ENCODE data around the gene DUSP18. TPM values are rescaled to one million over a fixed set of nuclear protein-coding genes. Genes with fewer than 3 reads are reported as not detected.

Gene DUSP18
- total and polyA plus RNA-seq, 2 experiments from 2014 or later = 7.7 to 7.9 TPM

DNA sequence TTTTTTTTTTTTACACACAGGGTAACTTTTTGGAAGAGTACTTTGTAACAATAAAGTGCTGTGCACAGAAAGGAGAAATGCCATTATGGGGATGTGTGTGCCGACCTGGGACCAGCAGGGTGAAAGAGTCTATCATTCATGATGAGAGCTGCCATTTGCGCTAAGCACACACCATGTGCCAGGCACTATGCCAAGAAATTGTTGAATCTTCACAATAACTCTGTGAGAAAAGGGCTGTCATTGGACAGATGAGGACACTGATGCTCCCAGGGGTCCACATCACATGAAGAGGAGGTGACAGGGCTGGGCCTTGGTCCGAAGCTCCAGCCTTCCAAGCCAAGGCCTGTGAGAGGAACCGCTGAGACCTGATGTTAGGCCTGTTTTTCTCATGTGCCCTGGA, 5.6 kb downstream of the DUSP18 start:
- no peaks in the 10 kb centered on the region for H3K36me3 ChIP-seq (replicated peaks; ENCODE audit: insufficient read depth, low read depth)
- no peaks in the 10 kb centered on the region for H3K4me1 ChIP-seq (ENCODE audit: insufficient read depth)
- no peaks in the 10 kb centered on the region for H4K20me1 ChIP-seq (ENCODE audit: insufficient read depth, poor library complexity, severe bottlenecking)
- H3K27me3 ChIP-seq = no peaks in the 10 kb centered on the region
- no peak for DNase-seq (ENCODE audit: low spot score)
- TF ChIP-seq EZH2 (IDR thresholded peaks at IDR 0.05; ENCODE audit: borderline replicate concordance) = no peak
- no peak overlapping the region for H3K4me2 ChIP-seq
- no peak overlapping the region for H3K4me3 ChIP-seq
- H3K27ac ChIP-seq = no peak overlapping the region
- H2AFZ ChIP-seq = no peak overlapping the region
- H3K9me3 ChIP-seq (ENCODE audit: low read depth) = no peaks in the 10 kb centered on the region
- WGBS (ENCODE audit: low lambda C conversion rate, missing lambda C conversion rate) = 98% methylated on average over 4 of the region's 4 CpGs
- no peaks in the 10 kb centered on the region for H3K9me2 ChIP-seq (replicated peaks; ENCODE audit: insufficient read depth)
- no peaks in the 10 kb centered on the region for H3K79me2 ChIP-seq

DNA sequence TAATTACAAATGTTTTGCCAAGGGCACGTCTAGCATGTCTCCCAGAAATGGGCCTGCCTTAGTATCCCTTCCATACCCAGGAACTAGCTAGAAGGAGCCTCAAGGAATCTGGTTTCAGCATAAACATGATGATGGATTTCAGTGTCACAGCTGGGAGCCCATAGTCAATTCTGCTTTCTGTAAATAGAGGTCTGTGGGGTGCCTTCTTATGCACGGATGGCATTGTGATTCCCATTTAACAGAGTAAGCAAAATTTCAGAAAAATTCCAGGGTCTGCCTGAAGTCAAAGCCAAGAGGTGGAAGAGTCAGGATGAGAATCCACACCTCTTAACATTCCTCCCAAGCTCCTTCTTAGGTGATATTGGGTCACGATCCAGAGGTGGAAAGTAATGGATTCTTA, 12.1 kb downstream of the DUSP18 start:
- H3K4me1 ChIP-seq (ENCODE audit: insufficient read depth) = peaks cover 5% of the 10 kb centered on the region
- 66% methylated on average over 3 of the region's 3 CpGs for WGBS (ENCODE audit: low lambda C conversion rate, missing lambda C conversion rate)
- no peaks in the 10 kb centered on the region for H3K36me3 ChIP-seq (replicated peaks; ENCODE audit: insufficient read depth, low read depth)

DNA sequence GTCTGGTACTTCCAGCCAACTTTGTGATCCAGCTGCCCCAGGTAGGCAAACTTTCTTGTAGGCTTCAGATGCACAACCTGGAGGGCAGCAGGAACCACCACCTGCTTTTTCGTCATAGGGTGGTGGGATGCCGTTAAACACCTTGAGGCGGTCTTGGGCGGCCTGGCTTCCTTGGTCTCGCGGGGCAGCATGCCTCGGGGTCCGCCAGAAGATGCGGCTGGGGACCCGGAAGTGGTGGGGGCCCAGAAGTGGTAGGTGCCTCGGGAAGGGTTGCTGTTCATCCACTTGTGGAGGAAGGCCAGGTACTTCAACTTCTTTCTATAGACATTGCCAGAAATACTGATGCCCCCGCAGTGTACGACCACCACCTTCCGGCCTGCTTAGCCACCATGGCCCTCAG, 13.3 kb downstream of the DUSP18 start:
- peaks cover 5% of the 10 kb centered on the region for H3K4me1 ChIP-seq (ENCODE audit: insufficient read depth)
- no peak overlapping the region for H3K4me3 ChIP-seq
- DNase-seq (ENCODE audit: low spot score) = no peak
- H2AFZ ChIP-seq = no peak overlapping the region
- H3K9me2 ChIP-seq (replicated peaks; ENCODE audit: insufficient read depth) = no peaks in the 10 kb centered on the region
- H3K27me3 ChIP-seq = no peaks in the 10 kb centered on the region
- no peaks in the 10 kb centered on the region for H3K79me2 ChIP-seq
- TF ChIP-seq EZH2phosphoT487 (IDR thresholded peaks at IDR 0.05; ENCODE audit: low read depth, severe bottlenecking, unreplicated experiment) (no peak), EZH2 (IDR thresholded peaks at IDR 0.05; ENCODE audit: borderline replicate concordance) (no peak)
- TF ChIP-seq, protein P1, sequence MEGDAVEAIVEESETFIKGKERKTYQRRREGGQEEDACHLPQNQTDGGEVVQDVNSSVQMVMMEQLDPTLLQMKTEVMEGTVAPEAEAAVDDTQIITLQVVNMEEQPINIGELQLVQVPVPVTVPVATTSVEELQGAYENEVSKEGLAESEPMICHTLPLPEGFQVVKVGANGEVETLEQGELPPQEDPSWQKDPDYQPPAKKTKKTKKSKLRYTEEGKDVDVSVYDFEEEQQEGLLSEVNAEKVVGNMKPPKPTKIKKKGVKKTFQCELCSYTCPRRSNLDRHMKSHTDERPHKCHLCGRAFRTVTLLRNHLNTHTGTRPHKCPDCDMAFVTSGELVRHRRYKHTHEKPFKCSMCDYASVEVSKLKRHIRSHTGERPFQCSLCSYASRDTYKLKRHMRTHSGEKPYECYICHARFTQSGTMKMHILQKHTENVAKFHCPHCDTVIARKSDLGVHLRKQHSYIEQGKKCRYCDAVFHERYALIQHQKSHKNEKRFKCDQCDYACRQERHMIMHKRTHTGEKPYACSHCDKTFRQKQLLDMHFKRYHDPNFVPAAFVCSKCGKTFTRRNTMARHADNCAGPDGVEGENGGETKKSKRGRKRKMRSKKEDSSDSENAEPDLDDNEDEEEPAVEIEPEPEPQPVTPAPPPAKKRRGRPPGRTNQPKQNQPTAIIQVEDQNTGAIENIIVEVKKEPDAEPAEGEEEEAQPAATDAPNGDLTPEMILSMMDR (IDR thresholded peaks at IDR 0.05; ENCODE audit: poor library complexity) = no peak
- H3K27ac ChIP-seq = no peak overlapping the region
- no peaks in the 10 kb centered on the region for H3K9me3 ChIP-seq (ENCODE audit: low read depth)
- H3K36me3 ChIP-seq (replicated peaks; ENCODE audit: insufficient read depth, low read depth) = no peaks in the 10 kb centered on the region
- H3K4me2 ChIP-seq = no peak overlapping the region
- no peaks in the 10 kb centered on the region for H4K20me1 ChIP-seq (ENCODE audit: insufficient read depth, poor library complexity, severe bottlenecking)
- 96% methylated on average over 14 of the region's 14 CpGs for WGBS (ENCODE audit: low lambda C conversion rate, missing lambda C conversion rate)

More for the DNA sequence above, 12.1 kb downstream of the DUSP18 start:
- H3K4me2 ChIP-seq = no peak overlapping the region
- no peak overlapping the region for H3K4me3 ChIP-seq
- no peaks in the 10 kb centered on the region for H3K9me2 ChIP-seq (replicated peaks; ENCODE audit: insufficient read depth)
- TF ChIP-seq, protein P1 (IDR thresholded peaks at IDR 0.05; ENCODE audit: poor library complexity) = no peak
- TF ChIP-seq EZH2 (IDR thresholded peaks at IDR 0.05; ENCODE audit: borderline replicate concordance) (no peak), EZH2phosphoT487 (IDR thresholded peaks at IDR 0.05; ENCODE audit: low read depth, severe bottlenecking, unreplicated experiment) (no peak)
- DNase-seq (ENCODE audit: low spot score) = no peak
- no peaks in the 10 kb centered on the region for H4K20me1 ChIP-seq (ENCODE audit: insufficient read depth, poor library complexity, severe bottlenecking)
- H3K9me3 ChIP-seq (ENCODE audit: low read depth) = no peaks in the 10 kb centered on the region
- no peak overlapping the region for H2AFZ ChIP-seq
- no peaks in the 10 kb centered on the region for H3K79me2 ChIP-seq
- H3K27ac ChIP-seq = no peak overlapping the region
- H3K27me3 ChIP-seq = no peaks in the 10 kb centered on the region

DNA sequence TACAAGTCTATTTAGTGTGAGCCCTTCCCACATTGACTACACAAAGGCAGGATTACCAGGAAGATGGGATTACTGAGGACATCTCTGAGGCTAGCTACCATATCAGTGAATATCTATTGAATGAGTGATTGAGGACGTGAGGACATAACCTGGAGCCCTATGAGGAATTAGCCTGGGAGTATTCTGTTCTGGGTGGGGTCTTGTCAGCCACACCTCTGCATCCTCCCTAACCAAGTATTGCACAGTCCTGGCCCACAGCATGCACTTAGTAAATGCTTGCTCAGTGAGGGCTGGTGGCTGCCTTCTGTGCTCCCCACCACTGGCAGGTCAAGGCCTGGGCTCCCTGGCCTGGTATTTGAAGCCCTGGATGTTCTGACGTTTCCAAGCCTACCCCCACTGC, 14.8 kb downstream of the DUSP18 start:
- H3K4me2 ChIP-seq = no peak overlapping the region
- DNase-seq (ENCODE audit: low spot score) = no peak
- 98% methylated on average over 2 of the region's 2 CpGs for WGBS (ENCODE audit: low lambda C conversion rate, missing lambda C conversion rate)
- H3K27ac ChIP-seq = no peak overlapping the region
- no peaks in the 10 kb centered on the region for H3K9me3 ChIP-seq (ENCODE audit: low read depth)
- TF ChIP-seq, protein P1 (IDR thresholded peaks at IDR 0.05; ENCODE audit: poor library complexity) = no peak
- TF ChIP-seq EZH2 (IDR thresholded peaks at IDR 0.05; ENCODE audit: borderline replicate concordance) (no peak), EZH2phosphoT487 (IDR thresholded peaks at IDR 0.05; ENCODE audit: low read depth, severe bottlenecking, unreplicated experiment) (no peak)
- H3K79me2 ChIP-seq = no peaks in the 10 kb centered on the region
- H3K4me3 ChIP-seq = no peak overlapping the region
- no peaks in the 10 kb centered on the region for H3K9me2 ChIP-seq (replicated peaks; ENCODE audit: insufficient read depth)
- H3K36me3 ChIP-seq (replicated peaks; ENCODE audit: insufficient read depth, low read depth) = no peaks in the 10 kb centered on the region
- no peak overlapping the region for H2AFZ ChIP-seq
- H4K20me1 ChIP-seq (ENCODE audit: insufficient read depth, poor library complexity, severe bottlenecking) = no peaks in the 10 kb centered on the region
- H3K4me1 ChIP-seq (ENCODE audit: insufficient read depth) = peaks cover 5% of the 10 kb centered on the region
- H3K27me3 ChIP-seq = no peaks in the 10 kb centered on the region

All from hepatocyte (in vitro differentiated cells).